T-cell (primary cell): Measurements from ENCODE around the gene TRMT44. TPM values are rescaled to one million over a fixed set of nuclear protein-coding genes. Genes with fewer than 3 reads are reported as not detected.
"Not testable (repeated sequence)": the region's sequence is repeated elsewhere in the genome, so short reads cannot be mapped to it uniquely, and the experiment has no call there.

Experiments
- ATAC-seq, 4 experiments: fragments of 200-7000 bp in 3 of 4; fragments of 150-1000 bp in 1 of 4; cut with Tn5 transposase; replicated peaks in 1 of 4; 1 replicate in 3 of 4; 2 replicates in 1 of 4; pipeline ENCODE4 v1.10.0; 2021; ENCODE audit warnings: moderate library complexity in 3 of 4, mild to moderate bottlenecking in 2 of 4, moderate number of reproducible peaks in 1 of 4
- CTCF ChIA-PET, 2 donors: fragments of 300-600 bp; sonication (Branson Sonifier 250); formaldehyde crosslinking; loops; one replicate each; lab custom pipeline; 2022; ENCODE audit warnings: antibody characterized with exemption in 2 of 2; lab: Charles Lee
- POLR2A ChIA-PET, 2 donors: fragments of 300-600 bp; sonication (Branson Sonifier 250); formaldehyde crosslinking; loops; one replicate each; lab custom pipeline; 2022; ENCODE audit warnings: antibody characterized with exemption in 2 of 2; lab: Charles Lee
- DNase-seq, 35 experiments: peaks; one replicate each; pipeline versions ENCODE4 v3.0.0 to v3.0.0-alpha.2; 2013 to 2023
- H3K27ac ChIP-seq: one replicate; pipeline ENCODE4 v1.5.1; 2013; ENCODE audit warnings: low read length
- H3K27me3 ChIP-seq, 2 experiments: replicated peaks in 1 of 2; 1 replicate in 1 of 2; 2 replicates in 1 of 2; pipeline versions ENCODE4 v1.6.1 to v1.7.0; 2013; ENCODE audit warnings: low read length in 1 of 2, mixed read lengths in 1 of 2; ENCODE audit not compliant: control insufficient read depth in 2 of 2, insufficient read depth in 2 of 2; ENCODE audit errors: extremely low read depth in 1 of 2
- H3K36me3 ChIP-seq, 2 donors: 1 replicate in 1 of 2; 2 replicates in 1 of 2; pipeline versions ENCODE4 v1.6.1 to v1.7.0; 2013; ENCODE audit warnings: low read length in 1 of 2; ENCODE audit not compliant: control insufficient read depth in 2 of 2, insufficient read depth in 1 of 2; ENCODE audit errors: extremely low read depth in 1 of 2
- H3K4me1 ChIP-seq, 2 experiments: 1 replicate in 1 of 2; 2 replicates in 1 of 2; pipeline versions ENCODE4 v1.6.1 to v1.7.0; 2013; ENCODE audit warnings: low read length in 2 of 2, mixed read lengths in 1 of 2; ENCODE audit not compliant: insufficient read depth in 2 of 2, control insufficient read depth in 1 of 2; ENCODE audit errors: extremely low read depth in 1 of 2
- H3K4me3 ChIP-seq, 2 donors: 1 replicate in 1 of 2; 2 replicates in 1 of 2; pipeline versions ENCODE4 v1.5.1 to v1.7.0; 2013; ENCODE audit warnings: mild to moderate bottlenecking in 2 of 2, low read length in 1 of 2, moderate library complexity in 1 of 2; ENCODE audit not compliant: control insufficient read depth in 1 of 2; ENCODE audit errors: extremely low read depth in 1 of 2
- H3K9me3 ChIP-seq: 2 replicates; pipeline ENCODE4 v1.7.0; 2013
- H3K27ac Mint-ChIP-seq, 2 donors: one replicate each; pipeline ENCODE4 v1.8.0; 2020 to 2021; ENCODE audit warnings: mild to moderate bottlenecking in 2 of 2, mixed read lengths in 2 of 2
- H3K27me3 Mint-ChIP-seq, 2 donors: one replicate each; pipeline ENCODE4 v1.8.0; 2021 to 2022; ENCODE audit warnings: mixed read lengths in 2 of 2
- H3K36me3 Mint-ChIP-seq: one replicate; pipeline ENCODE4 v1.8.0; 2021; ENCODE audit warnings: mixed read lengths
- H3K4me1 Mint-ChIP-seq, 3 donors: one replicate each; pipeline ENCODE4 v1.8.0; 2020 to 2022; ENCODE audit warnings: mixed read lengths in 3 of 3, mild to moderate bottlenecking in 1 of 3
- H3K4me3 Mint-ChIP-seq, 3 donors: one replicate each; pipeline ENCODE4 v1.8.0; 2020 to 2022; ENCODE audit warnings: mild to moderate bottlenecking in 3 of 3, mixed read lengths in 3 of 3, moderate library complexity in 3 of 3
- H3K9me3 Mint-ChIP-seq, 3 donors: one replicate each; pipeline ENCODE4 v1.8.0; 2020 to 2022; ENCODE audit warnings: mixed read lengths in 3 of 3
- WGBS: methylation state at CpG from one replicate; pipeline ENCODE4 v1.1.5; 2013; ENCODE audit warnings: missing lambda C conversion rate; ENCODE audit not compliant: insufficient coverage; 5-methylcytosine and 5-hydroxymethylcytosine counted together
- total RNA-seq, 35 experiments: library from RNA in 6 of 35; stranded (reverse) in 6 of 35; fragments of 120-200 nt in 1 of 35; gene quantifications; one replicate each; pipeline versions ENCODE4 v1.2.1 to v1.2.4 and lab custom pipeline; 2013 to 2026

Gene TRMT44
- total RNA-seq, 5 donors from 2014 or later (not counting 1 experiment from before 2014, with no cell fraction given) = 25.6 to 40.9 (median 35.3) TPM

DNA sequence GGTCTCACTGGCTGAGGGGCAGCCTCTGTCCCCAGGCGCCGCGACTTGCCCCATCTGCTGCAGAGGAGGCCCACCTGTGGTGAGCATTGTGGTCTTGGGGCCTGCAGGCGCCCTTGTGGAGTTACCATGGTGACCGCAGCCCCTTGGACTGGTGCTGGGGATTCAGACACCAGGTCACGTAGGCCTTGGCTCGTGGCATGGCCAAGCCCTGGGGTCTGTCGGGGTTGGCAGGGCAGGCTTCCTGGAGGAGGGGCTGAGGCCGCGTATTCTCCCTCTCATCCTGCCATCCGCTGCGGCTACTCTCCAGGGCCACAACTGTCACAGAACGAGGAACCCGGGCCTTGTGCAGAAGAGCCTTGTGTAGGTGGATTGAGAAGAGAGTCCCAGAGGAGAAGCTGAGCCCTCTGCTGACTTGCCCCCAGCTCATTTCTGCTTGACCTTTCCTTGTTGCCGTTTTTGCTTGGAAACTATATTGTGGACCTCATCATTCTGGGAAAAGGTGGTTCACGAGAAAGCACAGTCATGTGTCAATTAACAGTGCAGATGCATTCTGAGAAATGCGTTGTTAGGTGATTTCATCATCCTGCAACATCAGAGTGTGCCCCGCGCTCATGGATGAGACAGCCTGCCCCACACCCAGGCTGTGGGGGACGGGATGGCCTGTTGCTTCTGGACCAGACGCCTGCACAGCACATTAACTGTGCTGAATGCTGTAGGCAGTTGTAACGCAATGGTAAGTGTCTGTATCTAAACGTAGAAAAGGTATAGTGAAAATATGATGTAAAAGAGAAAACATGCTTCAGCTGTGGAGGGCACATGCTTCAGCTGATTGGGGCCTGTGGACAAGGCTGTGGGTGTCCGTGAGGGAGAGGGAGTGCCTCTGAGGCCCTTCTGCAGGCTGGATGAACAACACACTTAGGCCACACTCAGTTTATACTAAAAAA is 38.5 kb downstream of the TRMT44 start:
- Mint-ChIP-seq H3K4me3 (no peak overlapping the region), H3K9me3 (no peaks in the 10 kb centered on the region), H3K36me3 (peaks cover 19% of the 10 kb centered on the region), H3K27ac (no peak overlapping the region), H3K4me1 (no peaks in the 10 kb centered on the region), H3K27me3 (no peaks in the 10 kb centered on the region)
- CTCF ChIA-PET = no interaction called here
- Histone ChIP-seq H3K27me3 (no peaks in the 10 kb centered on the region), H3K27ac (no peak overlapping the region), H3K36me3 (peaks cover 5 to 6% of the 10 kb centered on the region in 2 donors), H3K4me1 (no peaks in the 10 kb centered on the region), H3K4me3 (no peak overlapping the region), H3K9me3 (no peaks in the 10 kb centered on the region)
- 89% methylated on average over 15 of the region's 24 CpGs for WGBS
- ATAC-seq (no peak), DNase-seq (no peak)
- POLR2A ChIA-PET = no interaction called here

DNA sequence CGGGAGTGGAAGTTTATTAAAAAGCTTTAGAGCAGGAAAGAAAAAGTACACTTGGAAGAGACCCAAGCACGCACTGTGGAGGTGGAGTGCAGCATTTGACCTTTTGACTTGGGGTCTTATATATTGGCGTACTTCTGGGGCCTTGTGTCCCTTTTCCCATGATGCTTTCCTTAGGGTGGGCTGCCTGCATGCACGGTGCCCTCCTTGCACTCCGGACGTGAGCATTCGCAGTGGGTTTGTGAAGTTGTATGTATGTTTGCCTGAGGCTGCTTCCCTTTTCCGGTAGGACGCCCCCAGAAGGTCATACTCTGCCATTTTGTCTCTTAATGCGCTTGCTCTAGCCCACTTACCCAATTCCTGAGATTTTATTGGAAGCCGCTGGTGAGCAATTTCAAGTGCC is 39.6 kb downstream of the TRMT44 start:
- H3K4me3 Mint-ChIP-seq = no peak overlapping the region
- Histone ChIP-seq H3K9me3 (no peaks in the 10 kb centered on the region), H3K27ac (no peak overlapping the region), H3K36me3 (peaks cover 2 to 6% of the 10 kb centered on the region in 2 donors), H3K4me3 (no peak overlapping the region), H3K27me3 (no peaks in the 10 kb centered on the region), H3K4me1 (no peaks in the 10 kb centered on the region)
- peaks cover 19% of the 10 kb centered on the region for H3K36me3 Mint-ChIP-seq
- no peak for DNase-seq
- ATAC-seq = no peak
- no peak overlapping the region for H3K27ac Mint-ChIP-seq
- ChIA-PET POLR2A (no interaction called here), CTCF (no interaction called here)
- no peaks in the 10 kb centered on the region for H3K4me1 Mint-ChIP-seq
- no peaks in the 10 kb centered on the region for H3K9me3 Mint-ChIP-seq
- H3K27me3 Mint-ChIP-seq = no peaks in the 10 kb centered on the region
- WGBS = 97% methylated on average over 4 of the region's 11 CpGs

DNA sequence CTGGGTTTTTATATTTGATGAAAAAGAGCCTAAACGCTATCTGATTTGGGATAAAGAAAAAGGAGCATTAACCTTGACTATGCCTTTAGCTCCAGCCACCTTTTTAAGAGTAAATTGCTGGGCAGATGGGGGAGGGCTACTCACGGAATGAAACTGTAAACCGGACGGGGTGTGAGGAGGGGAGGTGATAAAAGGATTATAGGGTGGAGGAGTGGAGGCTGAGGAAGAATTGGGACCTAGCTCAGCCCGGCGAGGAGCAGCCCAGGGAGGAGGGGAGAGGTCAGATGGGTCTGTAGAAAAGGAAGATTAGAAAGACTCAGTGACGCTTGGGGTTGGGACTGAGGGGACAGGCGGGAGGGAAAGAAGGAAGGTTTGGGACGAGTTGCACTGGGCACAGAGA is 46.1 kb downstream of the TRMT44 start:
- H3K4me3 Mint-ChIP-seq, H3K27ac Mint-ChIP-seq, H3K4me1 Mint-ChIP-seq, ATAC-seq, H3K9me3 Mint-ChIP-seq, H3K27ac ChIP-seq, CTCF ChIA-PET, H3K27me3 Mint-ChIP-seq, H3K4me3 ChIP-seq, H3K36me3 ChIP-seq, H3K4me1 ChIP-seq, H3K9me3 ChIP-seq, POLR2A ChIA-PET, H3K27me3 ChIP-seq, DNase-seq: not testable (repeated sequence)
- 73% methylated on average over 3 of the region's 9 CpGs for WGBS
- peaks cover 11% of the 10 kb centered on the region for H3K36me3 Mint-ChIP-seq

DNA sequence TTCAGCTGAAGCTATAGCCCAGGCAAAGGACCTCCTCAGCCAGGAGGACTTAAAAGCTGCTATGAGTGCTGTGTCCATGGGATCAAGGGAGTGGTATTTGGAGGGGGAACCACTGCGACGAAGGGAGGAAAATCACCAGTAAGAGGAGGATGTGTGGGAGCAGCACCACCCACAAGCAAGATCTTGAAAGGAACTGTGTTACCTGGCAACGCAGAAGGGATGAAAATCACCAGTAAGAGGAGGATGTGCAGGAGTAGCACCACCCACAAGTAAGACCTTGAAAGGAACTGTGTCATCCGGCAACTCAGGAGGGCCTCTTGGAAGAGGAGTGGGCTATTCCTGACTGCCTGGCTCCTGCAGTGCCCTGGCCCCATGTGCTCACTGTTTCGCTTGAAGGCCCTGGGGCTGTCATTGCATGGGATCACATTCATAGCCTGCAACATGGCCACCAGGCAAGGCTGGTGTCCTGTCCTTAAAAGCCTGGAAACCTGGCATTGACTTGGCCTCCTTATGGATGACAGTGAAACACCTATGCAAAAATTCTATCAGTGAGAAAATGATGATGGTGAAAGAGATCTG is 48.3 kb downstream of the TRMT44 start:
- no peaks in the 10 kb centered on the region for H3K4me1 ChIP-seq
- H3K27ac ChIP-seq = no peak overlapping the region
- H3K4me1 Mint-ChIP-seq = peaks cover 0 to 4% (median 0%) of the 10 kb centered on the region in 3 donors
- WGBS = 68% methylated on average over 4 of the region's 5 CpGs
- H3K4me3 Mint-ChIP-seq = no peak overlapping the region
- peaks cover 26% of the 10 kb centered on the region for H3K36me3 Mint-ChIP-seq
- H3K36me3 ChIP-seq = no peaks in the 10 kb centered on the region
- no peaks in the 10 kb centered on the region for H3K9me3 ChIP-seq
- no peak for DNase-seq
- H3K27ac Mint-ChIP-seq = no peak overlapping the region
- H3K27me3 Mint-ChIP-seq = no peaks in the 10 kb centered on the region
- H3K9me3 Mint-ChIP-seq = no peaks in the 10 kb centered on the region
- ChIA-PET POLR2A (no interaction called here), CTCF (no interaction called here)
- no peaks in the 10 kb centered on the region for H3K27me3 ChIP-seq
- ATAC-seq = no peak
- H3K4me3 ChIP-seq = no peak overlapping the region

DNA sequence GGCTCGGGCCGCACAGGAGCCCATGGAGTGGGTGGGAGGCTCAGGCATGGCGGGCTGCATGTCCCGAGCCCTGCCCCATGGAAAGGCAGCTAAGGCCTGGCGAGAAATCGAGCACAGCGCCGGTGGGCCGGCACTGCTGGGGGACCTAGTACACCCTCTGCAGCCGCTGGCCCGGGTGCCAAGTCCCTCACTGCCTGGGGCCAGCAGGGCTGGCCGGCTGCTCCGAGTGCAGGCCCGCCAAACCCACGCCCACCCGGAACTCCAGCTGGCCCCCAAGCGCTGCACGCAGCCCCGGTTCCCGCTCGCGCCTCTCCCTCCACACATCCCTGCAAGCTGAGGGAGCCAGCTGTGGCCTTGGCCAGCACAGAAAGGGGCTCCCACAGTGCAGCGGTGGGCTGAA is 50.9 kb downstream of the TRMT44 start:
- H3K4me1 ChIP-seq, H3K27ac Mint-ChIP-seq, DNase-seq, H3K4me3 Mint-ChIP-seq, H3K4me1 Mint-ChIP-seq, CTCF ChIA-PET, H3K9me3 Mint-ChIP-seq, POLR2A ChIA-PET, H3K27me3 ChIP-seq, ATAC-seq, H3K36me3 ChIP-seq, H3K27ac ChIP-seq, H3K9me3 ChIP-seq, H3K27me3 Mint-ChIP-seq, H3K4me3 ChIP-seq: not testable (repeated sequence)
- 93% methylated on average over 13 of the region's 23 CpGs for WGBS
- peaks cover 30% of the 10 kb centered on the region for H3K36me3 Mint-ChIP-seq

DNA sequence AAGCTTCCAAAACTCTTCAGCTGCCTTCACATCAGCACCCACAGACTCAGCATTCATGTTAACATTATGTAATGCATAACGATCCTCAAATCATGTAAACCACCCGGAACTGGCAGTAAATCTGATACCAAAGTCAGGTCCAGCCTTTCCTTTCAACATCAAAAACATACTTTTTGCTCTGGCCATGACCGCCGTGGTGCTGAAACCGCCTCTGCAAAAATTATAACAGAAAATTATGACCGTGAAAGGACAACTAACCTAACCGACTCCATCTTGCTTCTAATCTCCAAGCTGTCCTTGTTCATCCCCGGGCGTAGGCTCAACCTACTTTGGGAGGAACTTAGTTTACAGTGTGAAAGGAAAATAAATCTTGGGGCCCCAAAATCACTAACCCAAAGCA is 51.6 kb downstream of the TRMT44 start:
- Histone ChIP-seq H3K4me3 (no peak overlapping the region), H3K27me3 (peaks cover 0 to 3% of the 10 kb centered on the region in 2 experiments), H3K4me1 (no peaks in the 10 kb centered on the region), H3K9me3 (no peaks in the 10 kb centered on the region), H3K36me3 (no peaks in the 10 kb centered on the region), H3K27ac (no peak overlapping the region)
- Mint-ChIP-seq H3K27me3 (no peaks in the 10 kb centered on the region), H3K4me1 (peaks cover 0 to 4% (median 0%) of the 10 kb centered on the region in 3 donors), H3K36me3 (peaks cover 30% of the 10 kb centered on the region), H3K4me3 (no peak overlapping the region), H3K9me3 (peaks cover 0 to 7% (median 3%) of the 10 kb centered on the region in 3 donors), H3K27ac (no peak overlapping the region)
- ATAC-seq (no peak), DNase-seq (no peak)
- WGBS = 81% methylated on average over 2 of the region's 9 CpGs
- CTCF ChIA-PET = no interaction called here
- POLR2A ChIA-PET = no interaction called here
